NB4 (cell line): Measurements from ENCODE around the gene MLXIP.
"Not testable (repeated sequence)": the region's sequence is repeated elsewhere in the genome, so short reads cannot be mapped to it uniquely, and the experiment has no call there.

Source experiments
- DNase-seq: peaks from one replicate; pipeline ENCODE4 v3.0.0; 2010; ENCODE audit warnings: low read depth
- H3K4me3 ChIP-seq: one replicate; pipeline ENCODE4 v1.5.1; 2011; ENCODE audit warnings: mild to moderate bottlenecking, low read depth, low read length, moderate library complexity
- MYC ChIP-seq: IDR thresholded peaks from 2 replicates; pipeline ENCODE4 v1.6.1; 2011; ENCODE audit warnings: low read depth, low read length
- POLR2A ChIP-seq: IDR thresholded peaks from 2 replicates; pipeline ENCODE4 v1.6.1; 2011; ENCODE audit warnings: mild to moderate bottlenecking; ENCODE audit not compliant: insufficient read length; ENCODE audit errors: extremely low read depth
- TF ChIP-seq, protein P1 (sequence below): IDR thresholded peaks from one replicate; pipeline ENCODE4 v1.5.1; 2012; ENCODE audit warnings: low read depth, low read length
- TF ChIP-seq, protein P2 (sequence below): IDR thresholded peaks from 2 replicates; pipeline ENCODE4 v1.6.1; 2011; ENCODE audit warnings: low read depth, low read length

MLXIP gene

DNA sequence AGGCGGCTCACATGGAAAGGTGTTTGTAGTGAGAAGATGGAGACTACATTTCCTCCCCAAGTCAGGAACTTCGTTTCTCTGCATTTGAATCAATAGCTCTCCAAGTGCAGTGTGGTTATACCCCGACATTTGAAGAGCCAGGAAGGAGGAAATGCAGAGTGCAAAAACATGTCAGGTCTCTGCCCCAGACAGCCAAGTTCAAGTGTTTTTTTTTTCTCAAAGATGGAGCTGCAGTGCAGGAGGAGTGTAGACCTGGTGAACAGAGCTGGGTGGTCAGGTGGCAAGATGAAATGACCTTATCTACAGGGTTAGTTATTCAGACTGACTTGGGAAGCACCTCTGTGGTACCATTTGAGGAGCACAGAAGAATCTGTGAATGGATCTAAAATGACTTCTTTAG, 21.3 kb downstream of the MLXIP start:
- no peak overlapping the region for H3K4me3 ChIP-seq
- TF ChIP-seq, protein P1, sequence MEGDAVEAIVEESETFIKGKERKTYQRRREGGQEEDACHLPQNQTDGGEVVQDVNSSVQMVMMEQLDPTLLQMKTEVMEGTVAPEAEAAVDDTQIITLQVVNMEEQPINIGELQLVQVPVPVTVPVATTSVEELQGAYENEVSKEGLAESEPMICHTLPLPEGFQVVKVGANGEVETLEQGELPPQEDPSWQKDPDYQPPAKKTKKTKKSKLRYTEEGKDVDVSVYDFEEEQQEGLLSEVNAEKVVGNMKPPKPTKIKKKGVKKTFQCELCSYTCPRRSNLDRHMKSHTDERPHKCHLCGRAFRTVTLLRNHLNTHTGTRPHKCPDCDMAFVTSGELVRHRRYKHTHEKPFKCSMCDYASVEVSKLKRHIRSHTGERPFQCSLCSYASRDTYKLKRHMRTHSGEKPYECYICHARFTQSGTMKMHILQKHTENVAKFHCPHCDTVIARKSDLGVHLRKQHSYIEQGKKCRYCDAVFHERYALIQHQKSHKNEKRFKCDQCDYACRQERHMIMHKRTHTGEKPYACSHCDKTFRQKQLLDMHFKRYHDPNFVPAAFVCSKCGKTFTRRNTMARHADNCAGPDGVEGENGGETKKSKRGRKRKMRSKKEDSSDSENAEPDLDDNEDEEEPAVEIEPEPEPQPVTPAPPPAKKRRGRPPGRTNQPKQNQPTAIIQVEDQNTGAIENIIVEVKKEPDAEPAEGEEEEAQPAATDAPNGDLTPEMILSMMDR, result no peak
- no peak for TF ChIP-seq POLR2A
- TF ChIP-seq MYC, result no peak
- TF ChIP-seq, protein P2, sequence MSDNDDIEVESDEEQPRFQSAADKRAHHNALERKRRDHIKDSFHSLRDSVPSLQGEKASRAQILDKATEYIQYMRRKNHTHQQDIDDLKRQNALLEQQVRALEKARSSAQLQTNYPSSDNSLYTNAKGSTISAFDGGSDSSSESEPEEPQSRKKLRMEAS, result no peak
- DNase-seq, result no peak

DNA sequence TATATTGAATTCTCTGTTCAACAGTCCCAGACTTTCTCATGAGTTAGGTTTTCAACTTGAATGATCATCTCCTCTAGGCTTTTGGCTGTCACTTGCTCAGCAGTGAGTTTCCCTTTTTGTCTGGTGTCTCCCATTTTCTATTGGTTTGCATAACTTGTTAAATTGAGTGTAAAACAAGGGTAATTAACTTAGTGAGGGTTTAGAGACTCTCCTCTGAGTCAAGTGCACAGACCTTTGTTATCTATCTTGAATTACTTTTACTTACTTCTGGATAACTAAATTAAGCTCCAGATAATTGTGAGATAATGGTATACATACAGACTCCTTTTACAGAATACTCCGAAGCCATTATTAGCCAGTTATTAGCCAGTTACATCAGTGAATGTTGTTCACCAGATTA, 22.0 kb downstream of the MLXIP start:
- no peak for DNase-seq
- TF ChIP-seq POLR2A (no peak), MYC (no peak)
- TF ChIP-seq, protein P2, result no peak
- TF ChIP-seq, protein P1, result no peak
- no peak overlapping the region for H3K4me3 ChIP-seq

DNA sequence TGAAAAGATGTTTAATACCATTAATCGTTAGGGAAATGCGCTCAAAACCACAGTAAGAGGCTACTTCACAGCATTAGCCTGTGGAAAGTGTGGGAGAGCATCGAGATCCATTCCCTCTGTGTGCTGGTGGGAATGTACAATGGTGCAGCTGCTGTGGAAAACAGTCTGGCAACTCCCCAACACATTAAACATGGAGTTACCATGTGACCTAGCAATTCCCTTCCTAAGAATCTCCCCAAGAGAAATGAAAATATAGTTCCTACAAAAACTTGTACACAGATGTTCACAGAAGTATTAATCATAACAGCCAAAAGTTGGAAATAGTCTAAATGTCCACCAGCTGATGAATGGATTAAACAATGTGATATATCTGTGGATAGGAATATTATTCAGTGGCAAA, 23.8 kb downstream of the MLXIP start:
- H3K4me3 ChIP-seq, result no peak overlapping the region
- TF ChIP-seq, protein P2, result no peak
- TF ChIP-seq, protein P1, result no peak
- TF ChIP-seq POLR2A, result no peak
- no peak for TF ChIP-seq MYC
- no peak for DNase-seq

DNA sequence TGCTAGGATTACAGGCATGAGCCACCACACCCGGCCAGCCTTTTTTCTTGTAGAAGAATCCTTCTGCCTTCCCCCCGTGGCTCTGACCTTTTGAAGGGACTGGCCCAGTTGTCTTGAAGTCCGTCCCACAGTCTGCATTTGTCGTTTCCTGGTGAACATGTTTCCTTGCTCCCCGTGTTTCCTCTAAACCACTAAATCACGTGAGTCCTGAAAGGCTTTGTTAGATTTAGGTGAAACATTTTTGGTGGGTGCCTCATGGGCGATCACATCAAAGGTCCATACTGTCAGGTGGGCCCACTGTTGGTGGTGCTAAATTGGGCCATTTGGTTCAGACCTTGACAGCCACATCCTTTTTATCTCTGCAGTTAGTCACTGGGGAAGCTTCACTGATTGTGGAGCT, 26.3 kb downstream of the MLXIP start:
- DNase-seq, result no peak
- no peak for TF ChIP-seq MYC
- TF ChIP-seq, protein P1, result no peak
- TF ChIP-seq, protein P2, result no peak
- TF ChIP-seq POLR2A, result no peak
- no peak overlapping the region for H3K4me3 ChIP-seq

DNA sequence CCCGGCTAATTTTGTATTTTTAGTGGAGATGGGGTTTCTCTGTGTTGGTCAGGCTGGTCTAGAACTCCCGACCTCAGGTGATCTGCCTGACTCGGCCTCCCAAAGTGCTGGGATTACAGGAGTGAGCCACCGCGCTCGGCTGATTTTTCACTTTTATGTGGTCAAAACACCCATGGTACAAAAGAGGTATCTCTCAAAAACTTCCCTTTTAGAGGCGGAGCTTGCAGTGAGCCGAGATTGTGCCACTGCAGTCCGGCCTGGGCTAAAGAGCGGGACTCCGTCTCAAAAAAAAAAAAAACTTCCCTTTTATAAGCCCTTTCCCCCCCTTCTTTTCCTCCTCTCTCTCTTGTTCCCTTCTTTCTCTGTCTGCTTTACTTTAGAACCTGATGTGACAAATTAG, 26.9 kb downstream of the MLXIP start:
- not testable (repeated sequence) for DNase-seq

DNA sequence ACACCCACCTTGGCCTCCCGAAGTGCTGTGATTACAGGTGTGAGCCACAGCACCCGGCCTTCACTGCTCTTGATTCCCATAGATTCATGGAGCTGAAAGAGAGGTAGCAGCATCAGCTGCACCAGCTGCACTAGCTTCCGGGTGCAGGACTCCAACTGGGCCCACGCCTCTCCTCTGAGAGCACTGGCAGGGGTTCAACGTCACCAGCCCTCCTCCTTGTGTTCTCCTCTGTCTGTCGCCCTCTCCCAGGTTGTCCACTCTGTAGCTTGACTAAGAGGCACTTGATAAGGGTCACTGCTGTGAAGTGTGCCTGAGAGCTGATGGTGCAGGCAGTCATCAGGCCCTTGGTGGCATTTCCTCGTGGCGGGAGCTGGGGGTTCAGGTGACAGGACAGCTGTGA, 28.3 kb downstream of the MLXIP start:
- no peak overlapping the region for H3K4me3 ChIP-seq
- DNase-seq, result no peak
- TF ChIP-seq, protein P2, result no peak
- no peak for TF ChIP-seq POLR2A
- no peak for TF ChIP-seq MYC
- TF ChIP-seq, protein P1, result no peak

More for the DNA sequence above, 26.9 kb downstream of the MLXIP start:
- H3K4me3 ChIP-seq, result not testable (repeated sequence)
